Mucosa of stomach (tissue), 1 donor: ENCODE data around the gene SMIM36.
"Not testable (repeated sequence)": the region's sequence is repeated elsewhere in the genome, so short reads cannot be mapped to it uniquely, and the experiment has no call there.

Source experiments
- H3K27me3 ChIP-seq: one replicate; pipeline ENCODE4 v1.7.0; 2013; ENCODE audit warnings: mild to moderate bottlenecking, low read length; ENCODE audit not compliant: control insufficient read depth, insufficient read depth
- H3K36me3 ChIP-seq: one replicate; pipeline ENCODE4 v1.7.0; 2013; ENCODE audit warnings: low read length; ENCODE audit not compliant: control insufficient read depth, insufficient read depth
- H3K4me1 ChIP-seq: one replicate; pipeline ENCODE4 v1.7.0; 2013; ENCODE audit warnings: mild to moderate bottlenecking, low read length; ENCODE audit not compliant: control insufficient read depth, insufficient read depth
- H3K4me3 ChIP-seq: one replicate; pipeline ENCODE4 v1.7.0; 2013; ENCODE audit warnings: low read length
- H3K9ac ChIP-seq: one replicate; pipeline ENCODE4 v1.7.0; 2013; ENCODE audit warnings: mild to moderate bottlenecking, low read length, moderate library complexity
- H3K9me3 ChIP-seq: one replicate; pipeline ENCODE4 v1.7.0; 2013; ENCODE audit warnings: mild to moderate bottlenecking, low read length, moderate library complexity; ENCODE audit not compliant: control insufficient read depth
- donor health status: Pancreatic carcinoma.

The SMIM36 gene

GRCh38 chr17:55530064-55530463 is 18.8 kb upstream of the SMIM36 start:
- H3K4me1 ChIP-seq = no peaks in the 10 kb centered on the region
- no peak overlapping the region for H3K4me3 ChIP-seq
- H3K9ac ChIP-seq = no peak overlapping the region
- H3K27me3 ChIP-seq = no peaks in the 10 kb centered on the region
- H3K36me3 ChIP-seq = no peaks in the 10 kb centered on the region
- no peaks in the 10 kb centered on the region for H3K9me3 ChIP-seq

GRCh38 chr17:55527540-55528118 is 16.4 kb upstream of the SMIM36 start:
- H3K4me3 ChIP-seq = no peak overlapping the region
- H3K9me3 ChIP-seq = no peaks in the 10 kb centered on the region
- H3K27me3 ChIP-seq = no peaks in the 10 kb centered on the region
- H3K9ac ChIP-seq = no peak overlapping the region
- H3K4me1 ChIP-seq = no peaks in the 10 kb centered on the region
- H3K36me3 ChIP-seq = no peaks in the 10 kb centered on the region

GRCh38 chr17:55524440-55525220 is 13.4 kb upstream of the SMIM36 start:
- H3K36me3 ChIP-seq = no peaks in the 10 kb centered on the region

GRCh38 chr17:55523032-55523431 is 11.8 kb upstream of the SMIM36 start:
- H3K4me1 ChIP-seq, H3K9me3 ChIP-seq, H3K4me3 ChIP-seq, H3K9ac ChIP-seq, H3K36me3 ChIP-seq, H3K27me3 ChIP-seq: not testable (repeated sequence)

More at GRCh38 chr17:55524440-55525220, 13.4 kb upstream of the SMIM36 start:
- Histone ChIP-seq H3K9me3 (no peaks in the 10 kb centered on the region), H3K27me3 (no peaks in the 10 kb centered on the region), H3K4me1 (no peaks in the 10 kb centered on the region), H3K4me3 (no peak overlapping the region), H3K9ac (no peak overlapping the region)

- Histone ChIP-seq H3K27me3 (no peaks in the 10 kb centered on the region), H3K9ac (no peak overlapping the region), H3K9me3 (no peaks in the 10 kb centered on the region), H3K4me1 (no peaks in the 10 kb centered on the region), H3K36me3 (no peaks in the 10 kb centered on the region), H3K4me3 (no peak overlapping the region)
These were observed 9.9 kb upstream of the SMIM36 start for GRCh38 chr17:55521186-55521585.

GRCh38 chr17:55520402-55520801 is 9.2 kb upstream of the SMIM36 start:
- H3K4me1 ChIP-seq = no peaks in the 10 kb centered on the region
- no peaks in the 10 kb centered on the region for H3K27me3 ChIP-seq
- no peaks in the 10 kb centered on the region for H3K9me3 ChIP-seq
- H3K4me3 ChIP-seq = no peak overlapping the region
- H3K36me3 ChIP-seq = no peaks in the 10 kb centered on the region
- no peak overlapping the region for H3K9ac ChIP-seq

- Histone ChIP-seq H3K4me3 (no peak overlapping the region), H3K9me3 (no peaks in the 10 kb centered on the region), H3K36me3 (no peaks in the 10 kb centered on the region), H3K4me1 (peaks cover 5% of the 10 kb centered on the region), H3K27me3 (no peaks in the 10 kb centered on the region), H3K9ac (no peak overlapping the region)
These were observed 7.3 kb upstream of the SMIM36 start for GRCh38 chr17:55518510-55518909.

GRCh38 chr17:55513885-55514590 is 2.8 kb upstream of the SMIM36 start:
- Histone ChIP-seq H3K4me1 (peaks cover 5% of the 10 kb centered on the region), H3K9ac (no peak overlapping the region), H3K9me3 (no peaks in the 10 kb centered on the region), H3K27me3 (no peaks in the 10 kb centered on the region), H3K36me3 (no peaks in the 10 kb centered on the region), H3K4me3 (no peak overlapping the region)

- not testable (repeated sequence) for H3K4me1 ChIP-seq
These were observed 3.6 kb downstream of the SMIM36 start for GRCh38 chr17:55507669-55508068.

GRCh38 chr17:55501626-55502025 is 9.6 kb downstream of the SMIM36 start:
- H3K27me3 ChIP-seq, H3K4me3 ChIP-seq, H3K9me3 ChIP-seq, H3K4me1 ChIP-seq, H3K36me3 ChIP-seq, H3K9ac ChIP-seq: not testable (repeated sequence)

More at GRCh38 chr17:55507669-55508068, 3.6 kb downstream of the SMIM36 start:
- not testable (repeated sequence) for H3K9ac ChIP-seq, H3K4me3 ChIP-seq, H3K36me3 ChIP-seq, H3K27me3 ChIP-seq, H3K9me3 ChIP-seq

- no peak overlapping the region for H3K4me3 ChIP-seq
- no peaks in the 10 kb centered on the region for H3K36me3 ChIP-seq
- no peak overlapping the region for H3K9ac ChIP-seq
- no peaks in the 10 kb centered on the region for H3K27me3 ChIP-seq
- no peaks in the 10 kb centered on the region for H3K9me3 ChIP-seq
- peaks cover 7% of the 10 kb centered on the region for H3K4me1 ChIP-seq
These were observed 11.1 kb downstream of the SMIM36 start for GRCh38 chr17:55500103-55500502.

- Histone ChIP-seq H3K27me3 (no peaks in the 10 kb centered on the region), H3K9me3 (no peaks in the 10 kb centered on the region), H3K9ac (no peak overlapping the region), H3K4me3 (no peak overlapping the region), H3K4me1 (peaks cover 7% of the 10 kb centered on the region), H3K36me3 (no peaks in the 10 kb centered on the region)
These were observed 15.0 kb downstream of the SMIM36 start for GRCh38 chr17:55496094-55496881.
